GM12872 (cell line): ENCODE measurements around the gene UQCRH.
A peak's percentile ranks its signal among the peaks of the same experiment; 100 is the strongest.

Experiments used
- CTCF ChIP-seq: IDR thresholded peaks from 3 replicates; pipeline ENCODE4 v1.5.1; 2011; ENCODE audit warnings: low read depth, mild to moderate bottlenecking, low read length, moderate library complexity; ENCODE audit not compliant: insufficient read depth

The UQCRH gene

GRCh38 chr1:46341222-46342083 is 38.0 kb downstream of the UQCRH start:
- TF ChIP-seq CTCF = no peak

GRCh38 chr1:46342084-46342656 is 38.7 kb downstream of the UQCRH start:
- peak; percentile 74 for TF ChIP-seq CTCF

GRCh38 chr1:46342677-46343350 is 39.3 kb downstream of the UQCRH start:
- TF ChIP-seq CTCF = no peak

- no peak for TF ChIP-seq CTCF
These were observed 39.8 kb downstream of the UQCRH start for GRCh38 chr1:46343351-46343695.

- no peak for TF ChIP-seq CTCF
These were observed 40.2 kb downstream of the UQCRH start for GRCh38 chr1:46343705-46344104.

GRCh38 chr1:46344481-46344880 is 41.0 kb downstream of the UQCRH start:
- no peak for TF ChIP-seq CTCF

- TF ChIP-seq CTCF = no peak
These were observed 41.8 kb downstream of the UQCRH start for GRCh38 chr1:46345281-46345680.
